A549 (cell line): ENCODE measurements around the gene CFAP99. TPM values are rescaled to one million over a fixed set of nuclear protein-coding genes. Genes with fewer than 3 reads are reported as not detected.

Experiments used
- ATAC-seq, 2 experiments: fragments of 200-7000 bp in 1 of 2; fragments of >200 bp in 1 of 2; cut with Nextera tagmentation in 1 of 2; cut with Tn5 transposase in 1 of 2; 3 replicates each; pipeline versions ENCODE4 v1.8.0 to v1.9.1; 2018 to 2020; ENCODE audit warnings: mild to moderate bottlenecking in 1 of 2, moderate library complexity in 1 of 2
- CTCF ChIA-PET: fragments of 300-600 bp; sonication (Branson Sonifier 250); formaldehyde crosslinking; extraction: SDS; loops from one replicate; lab custom pipeline; 2021; ENCODE audit warnings: antibody characterized with exemption, inconsistent platforms; lab: Yijun Ruan, JAX
- POLR2A ChIA-PET: fragments of 350-600 bp; formaldehyde crosslinking; extraction: SDS; loops from one replicate; lab custom pipeline; 2021; ENCODE audit warnings: antibody characterized with exemption, inconsistent platforms; lab: Yijun Ruan, JAX
- DNase-seq, 2 experiments: peaks; one replicate each; pipeline versions ENCODE4 v3.0.0 to v3.0.0-alpha.2; 2011 to 2016; ENCODE audit warnings: low read depth in 1 of 2, low spot score in 1 of 2
- FAIRE-seq: peaks from 2 replicates; lab custom pipeline; 2011; peaks lifted over from hg19 to GRCh38; lab: Jason Lieb, UNC
- H3K27ac ChIP-seq, 2 experiments: fragments of >200 bp; sonication (Bioruptor Twin); formaldehyde crosslinking; 3 replicates each; pipeline ENCODE4 v1.5.1; 2016 to 2017
- H3K4me1 ChIP-seq: fragments of >200 bp; sonication (Bioruptor Twin); formaldehyde crosslinking; 3 replicates; pipeline ENCODE4 v1.6.1; 2016
- H3K4me2 ChIP-seq: fragments of >200 bp; sonication (Bioruptor Twin); formaldehyde crosslinking; 3 replicates; pipeline ENCODE4 v1.6.1; 2016
- H3K4me3 ChIP-seq: fragments of >200 bp; sonication (Bioruptor Twin); formaldehyde crosslinking; 3 replicates; pipeline ENCODE4 v1.5.1; 2016
- H3K9me3 ChIP-seq: fragments of >200 bp; sonication (Bioruptor Twin); formaldehyde crosslinking; 3 replicates; pipeline ENCODE4 v1.6.1; 2016
- BHLHE40 ChIP-seq: IDR thresholded peaks from 2 replicates; pipeline ENCODE4 v1.6.1; 2012; ENCODE audit warnings: low read depth, low read length, inconsistent platforms
- EP300 ChIP-seq, 2 experiments: fragments of >200 bp; sonication (Bioruptor Twin); formaldehyde crosslinking; IDR thresholded peaks; 2 replicates in 1 of 2; 3 replicates in 1 of 2; pipeline ENCODE4 v1.6.1; 2016 to 2017
- FOSB ChIP-seq: fragments of 250-450 bp; sonication (Bioruptor Pico); IDR thresholded peaks from 2 replicates; pipeline ENCODE4 v1.5.0; 2020; ENCODE audit warnings: mild to moderate bottlenecking, moderate library complexity
- GATA3 ChIP-seq: IDR thresholded peaks from 2 replicates; pipeline ENCODE4 v1.6.1; 2012; ENCODE audit warnings: borderline replicate concordance
- HDAC2 ChIP-seq: fragments of 200-600 bp; sonication (generic); IDR thresholded peaks from 2 replicates; pipeline ENCODE4 v1.6.1; 2016
- HEYL ChIP-seq: fragments of 250-450 bp; sonication (Bioruptor Pico); IDR thresholded peaks from 2 replicates; pipeline ENCODE4 v1.8.0; 2021; ENCODE audit warnings: mild to moderate bottlenecking, moderate library complexity
- HOXB13 ChIP-seq: fragments of 250-450 bp; sonication (Bioruptor Pico); IDR thresholded peaks from 2 replicates; pipeline ENCODE4 v1.5.0; 2020; ENCODE audit warnings: low read depth, mild to moderate bottlenecking, moderate library complexity
- JUNB ChIP-seq: fragments of >200 bp; sonication (Bioruptor Twin); formaldehyde crosslinking; IDR thresholded peaks from 2 replicates; pipeline ENCODE4 v1.6.1; 2016
- KDM5A ChIP-seq: fragments of 200-600 bp; sonication (generic); IDR thresholded peaks from 2 replicates; pipeline ENCODE4 v1.6.1; 2016; ENCODE audit warnings: antibody characterized with exemption, mild to moderate bottlenecking
- MAZ ChIP-seq: fragments of 150-350 bp; IDR thresholded peaks from 2 replicates; pipeline ENCODE4 v1.6.1; 2014; ENCODE audit warnings: antibody characterized with exemption, low read depth, low read length, borderline replicate concordance
- MYC ChIP-seq: IDR thresholded peaks from 2 replicates; pipeline ENCODE4 v1.6.1; 2012; ENCODE audit warnings: mild to moderate bottlenecking, inconsistent platforms, low read length, improper control_type of control experiment, borderline replicate concordance
- NR3C1 ChIP-seq: fragments of >200 bp; sonication (Bioruptor Twin); formaldehyde crosslinking; IDR thresholded peaks from 3 replicates; pipeline ENCODE4 v1.6.1; 2017
- POLR2A ChIP-seq: IDR thresholded peaks from 2 replicates; pipeline ENCODE4 v1.6.1; 2012; ENCODE audit warnings: mild to moderate bottlenecking, low read length
- POLR2AphosphoS2 ChIP-seq: conservative IDR thresholded peaks from 2 replicates; pipeline ENCODE4 v1.6.1; 2012; ENCODE audit warnings: low read length, improper control_type of control experiment, inconsistent platforms
- RARB ChIP-seq: fragments of 250-450 bp; sonication (Bioruptor Pico); IDR thresholded peaks from 2 replicates; pipeline ENCODE4 v1.8.0; 2021; ENCODE audit warnings: mild to moderate bottlenecking, moderate library complexity
- RCOR1 ChIP-seq: fragments of 150-350 bp; IDR thresholded peaks from 2 replicates; pipeline ENCODE4 v1.6.1; 2014; ENCODE audit warnings: antibody characterized with exemption, low read length, low read depth
- SREBF2 ChIP-seq: fragments of 450-650 bp; IDR thresholded peaks from 2 replicates; pipeline ENCODE4 v1.6.1; 2014; ENCODE audit warnings: mild to moderate bottlenecking, moderate library complexity
- WGBS: methylation state at CpG from one replicate; pipeline ENCODE4 v1.1.6; 2017; ENCODE audit errors: missing lambda C conversion rate; 5-methylcytosine and 5-hydroxymethylcytosine counted together
- polyA plus RNA-seq, 4 experiments: library from polyadenylated mRNA; depleted of rRNA in 3 of 4; stranded (reverse); fragments of >200 nt; fragmentation: RNase III in 1 of 4; extraction: RNeasy Plus Mini Kit Qiagen cat#74134 plus additional on column Dnase treatment in 1 of 4; gene quantifications; 2 replicates in 3 of 4; 3 replicates in 1 of 4; pipeline ENCODE4 v1.2.3, GENCODE V29; 2011 to 2017
- TF ChIP-seq, protein P1 (sequence below): fragments of >200 bp; sonication (Bioruptor Twin); formaldehyde crosslinking; IDR thresholded peaks from 3 replicates; pipeline ENCODE4 v1.6.1; 2016
- TF ChIP-seq, protein P2 (sequence below): fragments of 450-650 bp; IDR thresholded peaks from 2 replicates; pipeline ENCODE4 v1.6.1; 2014; ENCODE audit warnings: antibody characterized with exemption
- TF ChIP-seq, protein P3 (sequence below): fragments of 200-600 bp; sonication (generic); IDR thresholded peaks from 2 replicates; pipeline ENCODE4 v1.6.1; 2016; ENCODE audit warnings: antibody characterized with exemption, mild to moderate bottlenecking, moderate library complexity

Gene CFAP99
- polyA plus RNA-seq, 2 of the 4 experiments (the other 2 are of a cell fraction), result 0.09 TPM; not detected in 1

DNA sequence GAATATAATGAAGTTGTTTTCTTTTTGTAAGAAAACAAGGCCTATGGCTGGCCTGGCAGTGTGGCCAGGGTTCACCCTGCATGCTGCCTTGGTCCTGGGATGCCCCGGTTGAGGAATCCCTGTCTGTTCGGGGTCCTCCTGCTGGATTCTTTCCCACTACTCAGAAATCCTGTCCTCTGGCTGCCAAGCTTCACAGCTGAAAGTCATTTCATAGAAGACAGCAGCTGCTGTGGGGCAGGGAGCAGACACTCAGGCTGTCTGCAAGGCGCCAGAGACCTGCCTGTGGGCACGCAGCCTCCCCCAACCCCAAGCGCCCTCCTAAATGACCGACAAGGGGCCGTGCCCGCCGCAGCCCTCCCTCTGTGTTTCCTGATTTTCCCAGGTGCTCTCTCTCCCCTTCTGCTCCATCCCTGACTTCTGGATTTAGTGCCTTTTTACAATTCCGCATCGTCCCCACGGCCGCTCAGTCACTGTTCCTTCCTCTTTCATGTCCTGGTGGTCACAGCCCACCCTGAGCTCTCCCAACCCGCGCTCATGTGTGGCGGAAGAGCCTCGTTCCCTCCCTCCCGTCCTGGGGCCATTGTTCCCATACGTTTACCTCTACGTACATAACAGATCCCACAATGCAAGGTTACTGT is 27.9 kb upstream of the CFAP99 start (continued):
- TF ChIP-seq HEYL, result no peak
- no peak for TF ChIP-seq NR3C1
- no peak for TF ChIP-seq EP300 (IDR thresholded peaks at IDR 0.05)
- TF ChIP-seq RARB (CRISPR knock-in tag), result no peak
- TF ChIP-seq SREBF2, result no peak
- TF ChIP-seq BHLHE40, result no peak
- no peak for TF ChIP-seq POLR2AphosphoS2
- TF ChIP-seq MYC, result no peak

DNA sequence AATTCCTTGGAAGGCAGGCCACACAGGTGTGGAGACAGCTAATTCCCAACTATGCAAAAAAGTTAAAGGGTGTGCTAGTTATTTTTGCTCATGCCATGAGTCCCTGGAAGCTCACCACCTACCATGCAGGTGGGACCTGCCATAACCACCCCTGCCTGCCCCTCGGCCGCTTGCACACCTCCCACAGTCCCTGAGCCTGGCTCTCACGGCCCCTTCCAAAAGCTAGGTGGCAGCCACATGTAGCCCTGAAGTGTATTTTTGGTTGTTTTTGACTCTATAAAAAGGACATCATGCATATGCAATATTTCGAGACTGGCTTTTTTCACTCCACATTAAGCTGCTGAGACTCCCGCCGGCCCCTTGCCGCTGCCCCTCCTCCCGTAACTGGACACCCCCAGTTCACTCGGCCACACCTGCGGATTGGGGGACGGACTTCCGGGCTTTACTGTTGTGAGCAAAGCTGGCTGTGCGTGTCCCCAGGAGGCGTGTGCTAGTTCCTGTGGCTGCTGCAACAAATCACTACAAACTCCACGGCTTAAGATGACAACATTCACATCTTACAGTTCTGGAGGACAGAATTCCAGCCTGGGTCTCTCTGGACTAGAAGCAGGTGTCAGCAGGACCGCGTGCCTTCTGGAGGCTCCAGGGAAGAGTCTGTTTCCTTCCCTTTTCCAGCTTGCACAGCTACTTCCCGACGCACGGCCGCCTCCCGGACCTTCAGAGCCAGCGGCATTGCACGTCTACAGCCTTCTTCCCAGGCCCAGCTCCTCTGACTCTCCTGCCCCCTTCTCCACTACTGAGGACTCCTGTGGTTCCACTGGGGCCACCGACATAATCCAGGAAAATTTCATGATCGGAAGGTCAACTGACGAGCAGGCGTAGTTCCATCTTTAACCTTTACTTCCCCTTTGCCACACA is 25.1 kb upstream of the CFAP99 start:
- 89% methylated on average over 26 of the region's 28 CpGs for WGBS
- no peak overlapping the region for H3K4me2 ChIP-seq
- POLR2A ChIA-PET, result interaction anchor here (1.3 kb wide), 1 partner anchor 20 kb away, joined by 3 read pairs; no protein-coding TSS in a partner anchor

More for the DNA sequence above, 25.1 kb upstream of the CFAP99 start:
- ATAC-seq (no peak), FAIRE-seq (no peak), DNase-seq (no peak)
- Histone ChIP-seq H3K27ac (no peak overlapping the region), H3K4me1 (no peaks in the 10 kb centered on the region; the same call in 2 of the 3 replicates), H3K9me3 (no peaks in the 10 kb centered on the region), H3K4me3 (no peak overlapping the region)
- CTCF ChIA-PET, result interaction anchor here (0.9 to 1.4 kb wide), 3 partner anchors 8 to 198 kb away, joined by 3 read pairs; no protein-coding TSS in a partner anchor
- TF ChIP-seq, protein P1, sequence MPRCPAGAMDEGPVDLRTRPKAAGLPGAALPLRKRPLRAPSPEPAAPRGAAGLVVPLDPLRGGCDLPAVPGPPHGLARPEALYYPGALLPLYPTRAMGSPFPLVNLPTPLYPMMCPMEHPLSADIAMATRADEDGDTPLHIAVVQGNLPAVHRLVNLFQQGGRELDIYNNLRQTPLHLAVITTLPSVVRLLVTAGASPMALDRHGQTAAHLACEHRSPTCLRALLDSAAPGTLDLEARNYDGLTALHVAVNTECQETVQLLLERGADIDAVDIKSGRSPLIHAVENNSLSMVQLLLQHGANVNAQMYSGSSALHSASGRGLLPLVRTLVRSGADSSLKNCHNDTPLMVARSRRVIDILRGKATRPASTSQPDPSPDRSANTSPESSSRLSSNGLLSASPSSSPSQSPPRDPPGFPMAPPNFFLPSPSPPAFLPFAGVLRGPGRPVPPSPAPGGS, result no peak
- TF ChIP-seq POLR2AphosphoS2, result no peak
- no peak for TF ChIP-seq RCOR1
- no peak for TF ChIP-seq GATA3
- no peak for TF ChIP-seq MAZ
- no peak for TF ChIP-seq HDAC2
- no peak for TF ChIP-seq BHLHE40
- TF ChIP-seq, protein P2, sequence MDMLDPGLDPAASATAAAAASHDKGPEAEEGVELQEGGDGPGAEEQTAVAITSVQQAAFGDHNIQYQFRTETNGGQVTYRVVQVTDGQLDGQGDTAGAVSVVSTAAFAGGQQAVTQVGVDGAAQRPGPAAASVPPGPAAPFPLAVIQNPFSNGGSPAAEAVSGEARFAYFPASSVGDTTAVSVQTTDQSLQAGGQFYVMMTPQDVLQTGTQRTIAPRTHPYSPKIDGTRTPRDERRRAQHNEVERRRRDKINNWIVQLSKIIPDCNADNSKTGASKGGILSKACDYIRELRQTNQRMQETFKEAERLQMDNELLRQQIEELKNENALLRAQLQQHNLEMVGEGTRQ, result no peak
- no peak for TF ChIP-seq JUNB
- TF ChIP-seq MYC, result no peak
- TF ChIP-seq FOSB, result no peak
- TF ChIP-seq, protein P3, sequence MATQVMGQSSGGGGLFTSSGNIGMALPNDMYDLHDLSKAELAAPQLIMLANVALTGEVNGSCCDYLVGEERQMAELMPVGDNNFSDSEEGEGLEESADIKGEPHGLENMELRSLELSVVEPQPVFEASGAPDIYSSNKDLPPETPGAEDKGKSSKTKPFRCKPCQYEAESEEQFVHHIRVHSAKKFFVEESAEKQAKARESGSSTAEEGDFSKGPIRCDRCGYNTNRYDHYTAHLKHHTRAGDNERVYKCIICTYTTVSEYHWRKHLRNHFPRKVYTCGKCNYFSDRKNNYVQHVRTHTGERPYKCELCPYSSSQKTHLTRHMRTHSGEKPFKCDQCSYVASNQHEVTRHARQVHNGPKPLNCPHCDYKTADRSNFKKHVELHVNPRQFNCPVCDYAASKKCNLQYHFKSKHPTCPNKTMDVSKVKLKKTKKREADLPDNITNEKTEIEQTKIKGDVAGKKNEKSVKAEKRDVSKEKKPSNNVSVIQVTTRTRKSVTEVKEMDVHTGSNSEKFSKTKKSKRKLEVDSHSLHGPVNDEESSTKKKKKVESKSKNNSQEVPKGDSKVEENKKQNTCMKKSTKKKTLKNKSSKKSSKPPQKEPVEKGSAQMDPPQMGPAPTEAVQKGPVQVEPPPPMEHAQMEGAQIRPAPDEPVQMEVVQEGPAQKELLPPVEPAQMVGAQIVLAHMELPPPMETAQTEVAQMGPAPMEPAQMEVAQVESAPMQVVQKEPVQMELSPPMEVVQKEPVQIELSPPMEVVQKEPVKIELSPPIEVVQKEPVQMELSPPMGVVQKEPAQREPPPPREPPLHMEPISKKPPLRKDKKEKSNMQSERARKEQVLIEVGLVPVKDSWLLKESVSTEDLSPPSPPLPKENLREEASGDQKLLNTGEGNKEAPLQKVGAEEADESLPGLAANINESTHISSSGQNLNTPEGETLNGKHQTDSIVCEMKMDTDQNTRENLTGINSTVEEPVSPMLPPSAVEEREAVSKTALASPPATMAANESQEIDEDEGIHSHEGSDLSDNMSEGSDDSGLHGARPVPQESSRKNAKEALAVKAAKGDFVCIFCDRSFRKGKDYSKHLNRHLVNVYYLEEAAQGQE, result no peak
- TF ChIP-seq HOXB13 (CRISPR knock-in tag), result no peak
- TF ChIP-seq KDM5A, result no peak
- TF ChIP-seq POLR2A, result no peak
